Hepatocyte (in vitro differentiated cells): ENCODE measurements around the gene PIM1.

Experiments
- EZH2 ChIP-seq: fragments of 200-600 bp; sonication (generic); IDR thresholded peaks from 2 replicates; pipeline ENCODE4 v1.6.1; 2016; ENCODE audit warnings: antibody characterized with exemption, mild to moderate bottlenecking, borderline replicate concordance
- TF ChIP-seq, protein P1 (sequence below): fragments of 200-600 bp; sonication (generic); IDR thresholded peaks from 2 replicates; pipeline ENCODE4 v1.5.1; 2016; ENCODE audit warnings: antibody characterized with exemption, mild to moderate bottlenecking; ENCODE audit not compliant: poor library complexity

DNA sequence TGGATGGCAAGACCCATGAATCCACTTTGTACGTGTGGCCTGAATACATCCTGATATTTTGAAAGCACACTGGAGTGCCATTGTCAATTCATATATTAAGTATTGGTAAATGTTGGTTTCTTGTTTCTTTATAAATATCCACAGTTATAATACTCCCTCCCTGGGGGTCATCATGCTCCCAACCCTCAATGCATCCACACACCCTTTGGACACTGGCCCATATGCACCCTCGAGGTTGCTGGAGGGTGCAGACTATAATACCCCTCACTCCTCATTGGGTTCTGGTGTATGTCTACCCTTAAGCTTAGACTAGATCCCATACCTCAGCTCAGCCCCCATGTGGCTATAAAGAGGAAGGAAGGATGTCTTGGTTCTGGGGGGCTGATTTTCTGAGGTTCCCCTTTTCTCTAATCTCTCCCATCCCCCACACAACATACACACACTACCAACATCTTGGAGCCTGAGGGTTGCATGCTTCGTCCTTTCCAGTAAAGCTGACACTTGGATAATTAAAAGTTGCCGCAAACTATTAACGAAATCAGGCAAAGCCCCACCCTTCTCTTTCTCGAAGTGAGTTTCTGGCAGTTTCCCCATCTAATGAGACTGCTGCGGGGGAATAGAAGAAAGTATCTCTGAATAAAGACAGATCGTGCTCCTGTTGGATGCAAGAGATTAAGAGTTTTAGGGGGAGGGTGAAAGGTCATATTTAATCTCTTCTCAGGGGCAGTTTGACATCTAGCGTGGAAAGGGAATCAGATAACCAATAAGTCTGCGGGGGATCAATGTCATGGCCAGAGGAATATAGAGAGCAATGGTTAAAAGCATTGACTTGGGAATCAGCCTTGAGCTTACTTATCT lies 7.4 kb downstream of the PIM1 start:
- TF ChIP-seq, protein P1, sequence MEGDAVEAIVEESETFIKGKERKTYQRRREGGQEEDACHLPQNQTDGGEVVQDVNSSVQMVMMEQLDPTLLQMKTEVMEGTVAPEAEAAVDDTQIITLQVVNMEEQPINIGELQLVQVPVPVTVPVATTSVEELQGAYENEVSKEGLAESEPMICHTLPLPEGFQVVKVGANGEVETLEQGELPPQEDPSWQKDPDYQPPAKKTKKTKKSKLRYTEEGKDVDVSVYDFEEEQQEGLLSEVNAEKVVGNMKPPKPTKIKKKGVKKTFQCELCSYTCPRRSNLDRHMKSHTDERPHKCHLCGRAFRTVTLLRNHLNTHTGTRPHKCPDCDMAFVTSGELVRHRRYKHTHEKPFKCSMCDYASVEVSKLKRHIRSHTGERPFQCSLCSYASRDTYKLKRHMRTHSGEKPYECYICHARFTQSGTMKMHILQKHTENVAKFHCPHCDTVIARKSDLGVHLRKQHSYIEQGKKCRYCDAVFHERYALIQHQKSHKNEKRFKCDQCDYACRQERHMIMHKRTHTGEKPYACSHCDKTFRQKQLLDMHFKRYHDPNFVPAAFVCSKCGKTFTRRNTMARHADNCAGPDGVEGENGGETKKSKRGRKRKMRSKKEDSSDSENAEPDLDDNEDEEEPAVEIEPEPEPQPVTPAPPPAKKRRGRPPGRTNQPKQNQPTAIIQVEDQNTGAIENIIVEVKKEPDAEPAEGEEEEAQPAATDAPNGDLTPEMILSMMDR, result no peak
- TF ChIP-seq EZH2, result no peak
